Activated naive CD8-positive, alpha-beta T cell treated with anti-CD3 and anti-CD28 coated beads, Interleukin-2, amount 50 U/mL, for 24 hours (primary cell): ENCODE results near the gene STAC.
"Not testable (repeated sequence)": the region's sequence is repeated elsewhere in the genome, so short reads cannot be mapped to it uniquely, and the experiment has no call there.

Experiments
- ATAC-seq: fragments of 150-1000 bp; cut with Tn5 transposase; one replicate; pipeline ENCODE4 v1.10.0; 2021
- DNase-seq: peaks from one replicate; pipeline ENCODE4 v3.0.0; 2021
- H3K27ac Mint-ChIP-seq: one replicate; pipeline ENCODE4 v1.8.0; 2021; ENCODE audit warnings: mild to moderate bottlenecking, mixed read lengths
- H3K27me3 Mint-ChIP-seq: one replicate; pipeline ENCODE4 v1.8.0; 2021; ENCODE audit warnings: mixed read lengths
- H3K36me3 Mint-ChIP-seq: one replicate; pipeline ENCODE4 v1.8.0; 2021; ENCODE audit warnings: low read depth, mixed read lengths
- H3K4me1 Mint-ChIP-seq: one replicate; pipeline ENCODE4 v1.8.0; 2021; ENCODE audit warnings: mixed read lengths
- H3K4me3 Mint-ChIP-seq: one replicate; pipeline ENCODE4 v1.8.0; 2021; ENCODE audit warnings: mild to moderate bottlenecking, moderate library complexity, mixed read lengths
- H3K9me3 Mint-ChIP-seq: one replicate; pipeline ENCODE4 v1.8.0; 2021; ENCODE audit warnings: mixed read lengths

The STAC gene

GRCh38 chr3:36500053-36500452 is 119.7 kb downstream of the STAC start:
- not testable (repeated sequence) for H3K4me1 Mint-ChIP-seq, H3K4me3 Mint-ChIP-seq, H3K9me3 Mint-ChIP-seq, DNase-seq, H3K27ac Mint-ChIP-seq, ATAC-seq, H3K36me3 Mint-ChIP-seq, H3K27me3 Mint-ChIP-seq

GRCh38 chr3:36501616-36502015 is 121.3 kb downstream of the STAC start:
- no peak for DNase-seq
- Mint-ChIP-seq H3K36me3 (no peaks in the 10 kb centered on the region), H3K9me3 (no peaks in the 10 kb centered on the region), H3K27ac (no peak overlapping the region), H3K4me3 (no peak overlapping the region), H3K4me1 (no peaks in the 10 kb centered on the region), H3K27me3 (no peaks in the 10 kb centered on the region)
- no peak for ATAC-seq

- no peaks in the 10 kb centered on the region for H3K9me3 Mint-ChIP-seq
- H3K27ac Mint-ChIP-seq = no peak overlapping the region
- no peak for ATAC-seq
- H3K27me3 Mint-ChIP-seq = no peaks in the 10 kb centered on the region
- no peaks in the 10 kb centered on the region for H3K36me3 Mint-ChIP-seq
- no peak overlapping the region for H3K4me3 Mint-ChIP-seq
- DNase-seq = no peak
- H3K4me1 Mint-ChIP-seq = no peaks in the 10 kb centered on the region
These were observed 125.1 kb downstream of the STAC start for GRCh38 chr3:36505393-36505792.

- no peak for ATAC-seq
- H3K36me3 Mint-ChIP-seq = no peaks in the 10 kb centered on the region
- H3K4me3 Mint-ChIP-seq = no peak overlapping the region
These were observed 131.6 kb downstream of the STAC start for GRCh38 chr3:36511791-36512486.

GRCh38 chr3:36512555-36512954 is 132.3 kb downstream of the STAC start:
- Mint-ChIP-seq H3K4me1 (no peaks in the 10 kb centered on the region), H3K9me3 (no peaks in the 10 kb centered on the region), H3K27me3 (no peaks in the 10 kb centered on the region), H3K4me3 (no peak overlapping the region), H3K27ac (no peak overlapping the region), H3K36me3 (no peaks in the 10 kb centered on the region)
- ATAC-seq = no peak
- no peak for DNase-seq

More at GRCh38 chr3:36511791-36512486, 131.6 kb downstream of the STAC start:
- no peak for DNase-seq
- Mint-ChIP-seq H3K27ac (no peak overlapping the region), H3K27me3 (no peaks in the 10 kb centered on the region), H3K9me3 (no peaks in the 10 kb centered on the region), H3K4me1 (no peaks in the 10 kb centered on the region)

- H3K36me3 Mint-ChIP-seq = no peaks in the 10 kb centered on the region
- H3K27me3 Mint-ChIP-seq = no peaks in the 10 kb centered on the region
- no peak for DNase-seq
- no peak for ATAC-seq
- H3K9me3 Mint-ChIP-seq = no peaks in the 10 kb centered on the region
- no peaks in the 10 kb centered on the region for H3K4me1 Mint-ChIP-seq
- no peak overlapping the region for H3K27ac Mint-ChIP-seq
- H3K4me3 Mint-ChIP-seq = no peak overlapping the region
These were observed 133.9 kb downstream of the STAC start for GRCh38 chr3:36514171-36514570.

- H3K36me3 Mint-ChIP-seq = no peaks in the 10 kb centered on the region
- ATAC-seq (no peak), DNase-seq (no peak)
- H3K9me3 Mint-ChIP-seq = no peaks in the 10 kb centered on the region
- H3K4me1 Mint-ChIP-seq = no peaks in the 10 kb centered on the region
- H3K27me3 Mint-ChIP-seq = no peaks in the 10 kb centered on the region
- H3K27ac Mint-ChIP-seq = no peak overlapping the region
- no peak overlapping the region for H3K4me3 Mint-ChIP-seq
These were observed 139.4 kb downstream of the STAC start for GRCh38 chr3:36519682-36520081.

- Mint-ChIP-seq H3K27me3 (no peaks in the 10 kb centered on the region), H3K4me3 (no peak overlapping the region), H3K9me3 (no peaks in the 10 kb centered on the region), H3K36me3 (no peaks in the 10 kb centered on the region), H3K27ac (no peak overlapping the region), H3K4me1 (no peaks in the 10 kb centered on the region)
- DNase-seq = no peak
- no peak for ATAC-seq
These were observed 140.1 kb downstream of the STAC start for GRCh38 chr3:36520241-36521006.

- no peaks in the 10 kb centered on the region for H3K4me1 Mint-ChIP-seq
- no peaks in the 10 kb centered on the region for H3K36me3 Mint-ChIP-seq
- no peaks in the 10 kb centered on the region for H3K27me3 Mint-ChIP-seq
- DNase-seq (no peak), ATAC-seq (no peak)
- no peak overlapping the region for H3K4me3 Mint-ChIP-seq
- no peak overlapping the region for H3K27ac Mint-ChIP-seq
- H3K9me3 Mint-ChIP-seq = no peaks in the 10 kb centered on the region
These were observed 140.7 kb downstream of the STAC start for GRCh38 chr3:36521007-36521379.

- ATAC-seq (no peak), DNase-seq (no peak)
- H3K4me1 Mint-ChIP-seq = no peaks in the 10 kb centered on the region
- H3K9me3 Mint-ChIP-seq = no peaks in the 10 kb centered on the region
- no peaks in the 10 kb centered on the region for H3K36me3 Mint-ChIP-seq
- no peak overlapping the region for H3K27ac Mint-ChIP-seq
- H3K4me3 Mint-ChIP-seq = no peak overlapping the region
- H3K27me3 Mint-ChIP-seq = no peaks in the 10 kb centered on the region
These were observed 144.3 kb downstream of the STAC start for GRCh38 chr3:36524560-36524959.

GRCh38 chr3:36525115-36525801 is 145.0 kb downstream of the STAC start:
- DNase-seq (no peak), ATAC-seq (no peak)
- Mint-ChIP-seq H3K4me1 (no peaks in the 10 kb centered on the region), H3K9me3 (no peaks in the 10 kb centered on the region), H3K4me3 (no peak overlapping the region), H3K27me3 (no peaks in the 10 kb centered on the region), H3K27ac (no peak overlapping the region), H3K36me3 (no peaks in the 10 kb centered on the region)

GRCh38 chr3:36538136-36538749 is 157.9 kb downstream of the STAC start:
- H3K9me3 Mint-ChIP-seq = no peaks in the 10 kb centered on the region
- H3K4me1 Mint-ChIP-seq = no peaks in the 10 kb centered on the region
- no peak overlapping the region for H3K27ac Mint-ChIP-seq
- no peak for ATAC-seq
- DNase-seq = no peak
- H3K36me3 Mint-ChIP-seq = no peaks in the 10 kb centered on the region
- peaks cover 4% of the 10 kb centered on the region for H3K27me3 Mint-ChIP-seq
- no peak overlapping the region for H3K4me3 Mint-ChIP-seq

GRCh38 chr3:36540888-36541518 is 160.7 kb downstream of the STAC start:
- H3K9me3 Mint-ChIP-seq = no peaks in the 10 kb centered on the region
- no peak overlapping the region for H3K27ac Mint-ChIP-seq
- H3K4me3 Mint-ChIP-seq = no peak overlapping the region
- no peak for DNase-seq
- H3K36me3 Mint-ChIP-seq = no peaks in the 10 kb centered on the region
- no peaks in the 10 kb centered on the region for H3K27me3 Mint-ChIP-seq
- H3K4me1 Mint-ChIP-seq = no peaks in the 10 kb centered on the region
- no peak for ATAC-seq

GRCh38 chr3:36542186-36542585 is 161.9 kb downstream of the STAC start:
- Mint-ChIP-seq H3K36me3 (no peaks in the 10 kb centered on the region), H3K4me3 (no peak overlapping the region), H3K9me3 (no peaks in the 10 kb centered on the region), H3K27ac (no peak overlapping the region), H3K27me3 (no peaks in the 10 kb centered on the region), H3K4me1 (no peaks in the 10 kb centered on the region)
- ATAC-seq (no peak), DNase-seq (no peak)
